GM21360 (cell line): Measurements from ENCODE around the gene SGO2.
"Not testable (repeated sequence)": the region's sequence is repeated elsewhere in the genome, so short reads cannot be mapped to it uniquely, and the experiment has no call there.

Source experiments
- ATAC-seq: cut with Tn5 transposase; IDR thresholded peaks from one replicate; pipeline ENCODE4 v1.9.1; 2021; ENCODE audit warnings: mild to moderate bottlenecking, moderate library complexity; ENCODE audit not compliant: unreplicated experiment

The SGO2 gene

GRCh38 chr2:200617156-200618053 is 91.4 kb downstream of the SGO2 start:
- ATAC-seq: no peak

- no peak for ATAC-seq
These were observed 92.0 kb downstream of the SGO2 start for GRCh38 chr2:200618054-200618419.

- no peak for ATAC-seq
These were observed 92.6 kb downstream of the SGO2 start for GRCh38 chr2:200618590-200619021.

- no peak for ATAC-seq
These were observed 93.3 kb downstream of the SGO2 start for GRCh38 chr2:200619279-200619678.

- ATAC-seq: no peak
These were observed 94.8 kb downstream of the SGO2 start for GRCh38 chr2:200620606-200621390.

GRCh38 chr2:200622106-200622505 is 96.1 kb downstream of the SGO2 start:
- no peak for ATAC-seq

GRCh38 chr2:200624026-200624425 is 98.0 kb downstream of the SGO2 start:
- no peak for ATAC-seq

GRCh38 chr2:200624658-200625057 is 98.7 kb downstream of the SGO2 start:
- no peak for ATAC-seq

GRCh38 chr2:200625282-200625681 is 99.3 kb downstream of the SGO2 start:
- ATAC-seq: no peak

GRCh38 chr2:200625958-200626363 is 100.0 kb downstream of the SGO2 start:
- no peak for ATAC-seq

GRCh38 chr2:200627110-200627770 is 101.2 kb downstream of the SGO2 start:
- no peak for ATAC-seq

GRCh38 chr2:200628461-200628860 is 102.5 kb downstream of the SGO2 start:
- ATAC-seq: not testable (repeated sequence)

GRCh38 chr2:200631287-200631686 is 105.3 kb downstream of the SGO2 start:
- no peak for ATAC-seq
